Naive B cell (primary cell): ENCODE results near the gene PAK2. TPM values are rescaled to one million over a fixed set of nuclear protein-coding genes. Genes with fewer than 3 reads are reported as not detected.
"Not testable (repeated sequence)": the region's sequence is repeated elsewhere in the genome, so short reads cannot be mapped to it uniquely, and the experiment has no call there.

Experiments used
- ATAC-seq, 2 donors: fragments of 150-1000 bp; cut with Tn5 transposase; 2 replicates each; pipeline ENCODE4 v1.10.0; 2021; ENCODE audit warnings: low read depth in 2 of 2, mild to moderate bottlenecking in 2 of 2, moderate library complexity in 2 of 2
- DNase-seq: peaks from one replicate; pipeline ENCODE4 v3.0.0; 2022
- H3K27ac Mint-ChIP-seq, 6 donors: one replicate each; pipeline ENCODE4 v1.8.0; 2020 to 2022; ENCODE audit warnings: mild to moderate bottlenecking in 6 of 6, mixed read lengths in 6 of 6, moderate library complexity in 5 of 6, inconsistent platforms in 2 of 6
- H3K27me3 Mint-ChIP-seq, 3 donors: one replicate each; pipeline ENCODE4 v1.8.0; 2021 to 2022; ENCODE audit warnings: mixed read lengths in 3 of 3, mild to moderate bottlenecking in 1 of 3
- H3K36me3 Mint-ChIP-seq, 2 donors: one replicate each; pipeline ENCODE4 v1.8.0; 2020 to 2022; ENCODE audit warnings: mixed read lengths in 2 of 2, inconsistent platforms in 1 of 2, mild to moderate bottlenecking in 1 of 2
- H3K4me1 Mint-ChIP-seq, 3 donors: one replicate each; pipeline ENCODE4 v1.8.0; 2020 to 2022; ENCODE audit warnings: mixed read lengths in 3 of 3, inconsistent platforms in 1 of 3, mild to moderate bottlenecking in 1 of 3, moderate library complexity in 1 of 3
- H3K4me3 Mint-ChIP-seq, 8 donors: one replicate each; pipeline ENCODE4 v1.8.0; 2020 to 2022; ENCODE audit warnings: mild to moderate bottlenecking in 8 of 8, mixed read lengths in 8 of 8, moderate library complexity in 8 of 8, inconsistent platforms in 2 of 8
- H3K9me3 Mint-ChIP-seq, 7 donors: one replicate each; pipeline ENCODE4 v1.8.0; 2020 to 2022; ENCODE audit warnings: mixed read lengths in 7 of 7, mild to moderate bottlenecking in 5 of 7, inconsistent platforms in 2 of 7, moderate library complexity in 1 of 7
- polyA plus RNA-seq, 6 donors: library from polyadenylated mRNA; unstranded; fragments of 300-500 nt; fragmentation: Illumina TruSeq; gene quantifications; one replicate each; pipeline ENCODE4 v1.2.3, GENCODE V29; 2021; ENCODE audit warnings: low read depth in 6 of 6

The PAK2 gene
- polyA plus RNA-seq, 6 donors from 2014 or later, result 37.4 to 47.7 (median 41.8) TPM

- not testable (repeated sequence) for ATAC-seq, H3K9me3 Mint-ChIP-seq, DNase-seq, H3K27me3 Mint-ChIP-seq, H3K36me3 Mint-ChIP-seq
- peak overlapping the region in 3 of 6 donors; percentile 32 to 54 (median 47) for H3K27ac Mint-ChIP-seq
- H3K4me3 Mint-ChIP-seq, result peak overlapping the region in 1 of 8 donors; percentile 78
- H3K4me1 Mint-ChIP-seq, result peaks cover 28 to 47% (median 30%) of the 10 kb centered on the region in 3 donors
Observed at GRCh38 chr3:196743569-196743968, 3.9 kb downstream of the PAK2 start.

GRCh38 chr3:196749125-196749524 is 9.5 kb downstream of the PAK2 start:
- H3K36me3 Mint-ChIP-seq, result no peaks in the 10 kb centered on the region
- peaks cover 35 to 45% (median 37%) of the 10 kb centered on the region in 3 donors for H3K4me1 Mint-ChIP-seq
- peak overlapping the region in 4 of 6 donors; percentile 29 to 47 (median 39) for H3K27ac Mint-ChIP-seq
- no peaks in the 10 kb centered on the region for H3K27me3 Mint-ChIP-seq
- peak overlapping the region in 2 of 8 donors; percentile 9 to 22 for H3K4me3 Mint-ChIP-seq
- ATAC-seq (peak; percentile 65 to 70), DNase-seq (no peak)
- H3K9me3 Mint-ChIP-seq, result no peaks in the 10 kb centered on the region

- Mint-ChIP-seq H3K9me3 (peaks cover 0 to 25% (median 13%) of the 10 kb centered on the region in 7 donors), H3K4me1 (peaks cover 52 to 56% (median 54%) of the 10 kb centered on the region in 3 donors), H3K4me3 (no peak overlapping the region), H3K27ac (peak overlapping the region in 2 of 6 donors; percentile 24 to 48), H3K27me3 (no peaks in the 10 kb centered on the region), H3K36me3 (peaks cover 15 to 22% of the 10 kb centered on the region in 2 donors)
- no peak for ATAC-seq
- DNase-seq, result no peak
Observed at GRCh38 chr3:196753201-196753600, 13.5 kb downstream of the PAK2 start.

- no peak for ATAC-seq
- DNase-seq, result no peak
Observed at GRCh38 chr3:196754091-196754981, 14.7 kb downstream of the PAK2 start.

GRCh38 chr3:196756732-196757131 is 17.1 kb downstream of the PAK2 start:
- peak overlapping the region in 1 of 8 donors; percentile 35 for H3K4me3 Mint-ChIP-seq
- peak overlapping the region in 3 of 6 donors; percentile 79 to 85 (median 82) for H3K27ac Mint-ChIP-seq
- H3K27me3 Mint-ChIP-seq, result no peaks in the 10 kb centered on the region
- no peak for DNase-seq
- peaks cover 16 to 22% of the 10 kb centered on the region in 2 donors for H3K36me3 Mint-ChIP-seq
- H3K9me3 Mint-ChIP-seq, result peaks cover 0 to 28% (median 13%) of the 10 kb centered on the region in 7 donors
- ATAC-seq, result no peak
- peaks cover 37 to 51% (median 42%) of the 10 kb centered on the region in 3 donors for H3K4me1 Mint-ChIP-seq

More at GRCh38 chr3:196754091-196754981, 14.7 kb downstream of the PAK2 start:
- Mint-ChIP-seq H3K4me3 (no peak overlapping the region), H3K27me3 (no peaks in the 10 kb centered on the region), H3K36me3 (peaks cover 16 to 22% of the 10 kb centered on the region in 2 donors), H3K9me3 (peaks cover 0 to 26% (median 13%) of the 10 kb centered on the region in 7 donors), H3K27ac (peak overlapping the region in 4 of 6 donors; percentile 7 to 61 (median 34)), H3K4me1 (peaks cover 45 to 51% (median 47%) of the 10 kb centered on the region in 3 donors)

GRCh38 chr3:196757876-196758739 is 18.5 kb downstream of the PAK2 start:
- peaks cover 37 to 57% (median 47%) of the 10 kb centered on the region in 3 donors for H3K4me1 Mint-ChIP-seq
- ATAC-seq (no peak), DNase-seq (no peak)
- peaks cover 16 to 22% of the 10 kb centered on the region in 2 donors for H3K36me3 Mint-ChIP-seq
- H3K27ac Mint-ChIP-seq, result peak overlapping the region; percentile 22 to 79 (median 70)
- H3K4me3 Mint-ChIP-seq, result no peak overlapping the region
- H3K9me3 Mint-ChIP-seq, result peaks cover 0 to 28% (median 13%) of the 10 kb centered on the region in 7 donors
- H3K27me3 Mint-ChIP-seq, result no peaks in the 10 kb centered on the region

- Mint-ChIP-seq H3K4me1 (peaks cover 17 to 53% (median 37%) of the 10 kb centered on the region in 3 donors), H3K36me3 (peaks cover 0 to 7% of the 10 kb centered on the region in 2 donors), H3K9me3 (peaks cover 0 to 3% (median 0%) of the 10 kb centered on the region in 7 donors), H3K27me3 (no peaks in the 10 kb centered on the region), H3K27ac (peak overlapping the region in 4 of 6 donors; percentile 22 to 93 (median 55)), H3K4me3 (no peak overlapping the region)
- DNase-seq, result no peak
- ATAC-seq, result no peak
Observed at GRCh38 chr3:196763179-196763578, 23.5 kb downstream of the PAK2 start.

GRCh38 chr3:196765454-196765853 is 25.8 kb downstream of the PAK2 start:
- Mint-ChIP-seq H3K27ac (peak overlapping the region in 2 of 6 donors; percentile 28 to 74), H3K36me3 (peaks cover 0 to 6% of the 10 kb centered on the region in 2 donors), H3K4me3 (no peak overlapping the region), H3K4me1 (peaks cover 14 to 50% (median 31%) of the 10 kb centered on the region in 3 donors), H3K9me3 (peaks cover 0 to 2% (median 0%) of the 10 kb centered on the region in 7 donors), H3K27me3 (no peaks in the 10 kb centered on the region)
- DNase-seq, result no peak
- ATAC-seq, result no peak

- no peak for ATAC-seq
- Mint-ChIP-seq H3K4me3 (peak overlapping the region in 2 of 8 donors; percentile 5 to 7), H3K4me1 (peaks cover 39 to 77% (median 57%) of the 10 kb centered on the region in 3 donors), H3K27me3 (no peaks in the 10 kb centered on the region), H3K27ac (peak overlapping the region in 4 of 6 donors; percentile 40 to 90 (median 56)), H3K9me3 (no peaks in the 10 kb centered on the region), H3K36me3 (peaks cover 0 to 6% of the 10 kb centered on the region in 2 donors)
- no peak for DNase-seq
Observed at GRCh38 chr3:196771067-196771466, 31.4 kb downstream of the PAK2 start.

- Mint-ChIP-seq H3K27me3 (no peaks in the 10 kb centered on the region), H3K36me3 (peaks cover 0 to under 1% of the 10 kb centered on the region in 2 donors), H3K4me1 (peaks cover 39 to 75% (median 53%) of the 10 kb centered on the region in 3 donors), H3K27ac (peak overlapping the region; percentile 2 to 87 (median 32)), H3K4me3 (peak overlapping the region in 4 of 8 donors; percentile 17 to 51 (median 38)), H3K9me3 (no peaks in the 10 kb centered on the region)
- DNase-seq, result peak; percentile 12
- ATAC-seq, result peak; percentile 57 to 70
Observed at GRCh38 chr3:196772102-196772501, 32.4 kb downstream of the PAK2 start.

- H3K4me3 Mint-ChIP-seq, result no peak overlapping the region
- H3K27me3 Mint-ChIP-seq, result no peaks in the 10 kb centered on the region
- H3K27ac Mint-ChIP-seq, result peak overlapping the region in 1 of 6 donors; percentile 72
- no peaks in the 10 kb centered on the region for H3K36me3 Mint-ChIP-seq
- H3K4me1 Mint-ChIP-seq, result peaks cover 39 to 73% (median 53%) of the 10 kb centered on the region in 3 donors
- ATAC-seq (no peak), DNase-seq (no peak)
- H3K9me3 Mint-ChIP-seq, result no peaks in the 10 kb centered on the region
Observed at GRCh38 chr3:196772897-196773296, 33.2 kb downstream of the PAK2 start.

GRCh38 chr3:196774191-196774820 is 34.6 kb downstream of the PAK2 start:
- H3K4me1 Mint-ChIP-seq, result peaks cover 45 to 76% (median 60%) of the 10 kb centered on the region in 3 donors
- H3K9me3 Mint-ChIP-seq, result no peaks in the 10 kb centered on the region
- no peak overlapping the region for H3K4me3 Mint-ChIP-seq
- ATAC-seq (no peak), DNase-seq (no peak)
- no peaks in the 10 kb centered on the region for H3K36me3 Mint-ChIP-seq
- no peaks in the 10 kb centered on the region for H3K27me3 Mint-ChIP-seq
- peak overlapping the region in 5 of 6 donors; percentile 34 to 84 (median 74) for H3K27ac Mint-ChIP-seq
